Stomach (tissue), 4 donors: ENCODE data around the gene SEC31B.

ENCODE experiments used
- CTCF ChIP-seq, 7 experiments: fragments of 450-650 bp in 4 of 7; fragments of 200-600 bp in 3 of 7; sonication (generic) in 3 of 7; IDR thresholded peaks; one replicate each; pipeline ENCODE4 v1.5.1; 2016 to 2019; ENCODE audit warnings: antibody characterized with exemption in 7 of 7, control low read depth in 2 of 7, mild to moderate bottlenecking in 1 of 7
- EP300 ChIP-seq: sonication (generic); formaldehyde crosslinking; IDR thresholded peaks from one replicate; pipeline ENCODE4 v1.6.1; 2017; ENCODE audit warnings: antibody characterized with exemption
- POLR2A ChIP-seq, 4 donors: fragments of 450-650 bp; IDR thresholded peaks; one replicate each; pipeline ENCODE4 v1.6.1; 2016; ENCODE audit warnings: antibody characterized with exemption in 4 of 4, control low read depth in 2 of 4, mild to moderate bottlenecking in 1 of 4, moderate library complexity in 1 of 4

- no peak for TF ChIP-seq CTCF (IDR thresholded peaks at IDR 0.05)
- no peak for TF ChIP-seq EP300
- no peak for TF ChIP-seq POLR2A (IDR thresholded peaks at IDR 0.05)
Measured at GRCh38 chr10:100470367-100470766, 49.3 kb downstream of the SEC31B start.
